CD4-positive, alpha-beta T cell (primary cell): Measurements from ENCODE around the gene HIP1. TPM values are rescaled to one million over a fixed set of nuclear protein-coding genes. Genes with fewer than 3 reads are reported as not detected.

Source experiments
- ATAC-seq: fragments of 200-7000 bp; cut with Tn5 transposase; one replicate; pipeline ENCODE4 v1.10.0; 2022; ENCODE audit warnings: mild to moderate bottlenecking; ENCODE audit not compliant: poor library complexity
- CTCF ChIA-PET: fragments of 350-600 bp; sonication (Branson Sonifier 250); formaldehyde crosslinking; loops from one replicate; lab custom pipeline; 2021; ENCODE audit warnings: antibody characterized with exemption, inconsistent platforms; lab: Charles Lee
- POLR2A ChIA-PET: fragments of 350-600 bp; sonication (Branson Sonifier 250); formaldehyde crosslinking; loops from one replicate; lab custom pipeline; 2021; ENCODE audit warnings: antibody characterized with exemption, inconsistent platforms; lab: Charles Lee
- DNase-seq, 14 experiments: peaks; one replicate each; pipeline ENCODE4 v3.0.0-alpha.2; 2013 to 2020; ENCODE audit warnings: mixed read lengths in 2 of 14
- H3K27ac ChIP-seq, 2 donors: one replicate each; pipeline versions ENCODE4 v1.5.1 to v1.7.0; 2013; ENCODE audit warnings: low read length in 2 of 2, low read depth in 1 of 2, mild to moderate bottlenecking in 1 of 2
- H3K27me3 ChIP-seq, 2 experiments: 1 replicate in 1 of 2; 2 replicates in 1 of 2; pipeline versions ENCODE4 v1.6.1 to v1.7.0; 2013; ENCODE audit warnings: low read length in 2 of 2, control low read depth in 1 of 2, mild to moderate bottlenecking in 1 of 2, moderate library complexity in 1 of 2; ENCODE audit not compliant: insufficient read depth in 2 of 2, control insufficient read depth in 1 of 2
- H3K36me3 ChIP-seq: one replicate; pipeline ENCODE4 v1.6.1; 2013; ENCODE audit warnings: low read length, control low read depth; ENCODE audit not compliant: insufficient read depth
- H3K4me1 ChIP-seq: one replicate; pipeline ENCODE4 v1.6.1; 2013; ENCODE audit warnings: low read length, control low read depth; ENCODE audit not compliant: insufficient read depth
- H3K4me3 ChIP-seq: one replicate; pipeline ENCODE4 v1.5.1; 2013; ENCODE audit warnings: mild to moderate bottlenecking, low read length, moderate library complexity
- H3K9me3 ChIP-seq, 2 experiments: 1 replicate in 1 of 2; 2 replicates in 1 of 2; pipeline versions ENCODE4 v1.6.1 to v1.7.0; 2013; ENCODE audit warnings: low read length in 2 of 2, mild to moderate bottlenecking in 2 of 2, control low read depth in 1 of 2, moderate library complexity in 1 of 2; ENCODE audit not compliant: control insufficient read depth in 1 of 2, insufficient read depth in 1 of 2
- H3K27ac Mint-ChIP-seq: one replicate; pipeline ENCODE4 v1.8.0; 2020; ENCODE audit warnings: mixed read lengths
- H3K27me3 Mint-ChIP-seq: one replicate; pipeline ENCODE4 v1.8.0; 2021; ENCODE audit warnings: mixed read lengths
- H3K36me3 Mint-ChIP-seq: one replicate; pipeline ENCODE4 v1.8.0; 2021; ENCODE audit warnings: low read depth, mixed read lengths
- H3K4me1 Mint-ChIP-seq: one replicate; pipeline ENCODE4 v1.8.0; 2021; ENCODE audit warnings: low read depth, mixed read lengths
- H3K4me3 Mint-ChIP-seq: one replicate; pipeline ENCODE4 v1.8.0; 2020; ENCODE audit warnings: mild to moderate bottlenecking, mixed read lengths
- H3K9me3 Mint-ChIP-seq: one replicate; pipeline ENCODE4 v1.8.0; 2020; ENCODE audit warnings: mixed read lengths
- intact Hi-C, 2 experiments: fragments of 100-400 bp; cut with DNase I in 1 of 2; cut with micrococcal nuclease in 1 of 2; formaldehyde crosslinking; loops; one replicate each; pipeline versions ENCODE4 v1.15.1 to v1.9.0; 2023 to 2025; cut with DNase I, micrococcal nuclease
- total RNA-seq, 174 experiments: library from RNA in 2 of 174; stranded (reverse) in 2 of 174; gene quantifications; one replicate each; pipeline ENCODE4 v1.2.3 and lab custom pipeline; 2021 to 2026
- TF ChIP-seq, protein P1 (sequence below): fragments of 200-600 bp; IDR thresholded peaks from one replicate; pipeline ENCODE4 v1.8.0; 2022; ENCODE audit warnings: antibody characterized with exemption, mild to moderate bottlenecking

HIP1 gene
- total RNA-seq, 2 experiments from 2014 or later, result 1.5 to 1.7 TPM

GRCh38 chr7:75642810-75643486, 95.8 kb downstream of the HIP1 start:
- TF ChIP-seq, protein P1, sequence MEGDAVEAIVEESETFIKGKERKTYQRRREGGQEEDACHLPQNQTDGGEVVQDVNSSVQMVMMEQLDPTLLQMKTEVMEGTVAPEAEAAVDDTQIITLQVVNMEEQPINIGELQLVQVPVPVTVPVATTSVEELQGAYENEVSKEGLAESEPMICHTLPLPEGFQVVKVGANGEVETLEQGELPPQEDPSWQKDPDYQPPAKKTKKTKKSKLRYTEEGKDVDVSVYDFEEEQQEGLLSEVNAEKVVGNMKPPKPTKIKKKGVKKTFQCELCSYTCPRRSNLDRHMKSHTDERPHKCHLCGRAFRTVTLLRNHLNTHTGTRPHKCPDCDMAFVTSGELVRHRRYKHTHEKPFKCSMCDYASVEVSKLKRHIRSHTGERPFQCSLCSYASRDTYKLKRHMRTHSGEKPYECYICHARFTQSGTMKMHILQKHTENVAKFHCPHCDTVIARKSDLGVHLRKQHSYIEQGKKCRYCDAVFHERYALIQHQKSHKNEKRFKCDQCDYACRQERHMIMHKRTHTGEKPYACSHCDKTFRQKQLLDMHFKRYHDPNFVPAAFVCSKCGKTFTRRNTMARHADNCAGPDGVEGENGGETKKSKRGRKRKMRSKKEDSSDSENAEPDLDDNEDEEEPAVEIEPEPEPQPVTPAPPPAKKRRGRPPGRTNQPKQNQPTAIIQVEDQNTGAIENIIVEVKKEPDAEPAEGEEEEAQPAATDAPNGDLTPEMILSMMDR, result peak; percentile 74
- no peak overlapping the region for H3K27ac Mint-ChIP-seq
- no peaks in the 10 kb centered on the region for H3K27me3 Mint-ChIP-seq
- Histone ChIP-seq H3K27ac (no peak overlapping the region), H3K4me1 (peaks cover 17% of the 10 kb centered on the region), H3K4me3 (no peak overlapping the region), H3K9me3 (peaks cover 0 to 18% of the 10 kb centered on the region in 2 experiments), H3K36me3 (no peaks in the 10 kb centered on the region), H3K27me3 (no peaks in the 10 kb centered on the region)
- intact Hi-C loops, result loop anchor here in 1 of 2 experiments (5.0 kb wide), 1 partner anchor 571 kb away; the partner anchor contains the start of gene RCC1L
- H3K36me3 Mint-ChIP-seq, result no peaks in the 10 kb centered on the region
- H3K9me3 Mint-ChIP-seq, result no peaks in the 10 kb centered on the region
- H3K4me1 Mint-ChIP-seq, result peaks cover 10% of the 10 kb centered on the region
- ChIA-PET CTCF (no interaction called here), POLR2A (no interaction called here)
- DNase-seq (peak; percentile 42 to 84 (median 56)), ATAC-seq (peak; percentile 90)
- peak overlapping the region; percentile 65 for H3K4me3 Mint-ChIP-seq

- DNase-seq (no peak), ATAC-seq (no peak)
- peaks cover 0 to 14% of the 10 kb centered on the region in 2 experiments for H3K9me3 ChIP-seq
- H3K4me3 ChIP-seq, result no peak overlapping the region
- ChIA-PET POLR2A (no interaction called here), CTCF (no interaction called here)
- Mint-ChIP-seq H3K9me3 (no peaks in the 10 kb centered on the region), H3K4me1 (peaks cover 10% of the 10 kb centered on the region), H3K27me3 (no peaks in the 10 kb centered on the region), H3K36me3 (no peaks in the 10 kb centered on the region), H3K4me3 (peak overlapping the region; percentile 79), H3K27ac (no peak overlapping the region)
- TF ChIP-seq, protein P1, result no peak
- no peak overlapping the region for H3K27ac ChIP-seq
- H3K36me3 ChIP-seq, result no peaks in the 10 kb centered on the region
- intact Hi-C loops, result loop anchor here in 1 of 2 experiments (5.0 kb wide), 1 partner anchor 568 kb away; the partner anchor contains the start of gene RCC1L
- peaks cover 18% of the 10 kb centered on the region for H3K4me1 ChIP-seq
- no peaks in the 10 kb centered on the region for H3K27me3 ChIP-seq
These were observed 98.5 kb downstream of the HIP1 start for GRCh38 chr7:75640201-75640600.

- H3K36me3 Mint-ChIP-seq, result no peaks in the 10 kb centered on the region
- H3K27ac ChIP-seq, result no peak overlapping the region
- TF ChIP-seq, protein P1, result no peak
- ATAC-seq, result no peak
- no peaks in the 10 kb centered on the region for H3K9me3 Mint-ChIP-seq
- H3K4me3 Mint-ChIP-seq, result peak overlapping the region; percentile 79
- DNase-seq, result no peak
- ChIA-PET CTCF (no interaction called here), POLR2A (no interaction called here)
- H3K27me3 ChIP-seq, result no peaks in the 10 kb centered on the region
- intact Hi-C loops, result loop anchor here in 1 of 2 experiments (5.0 kb wide), 1 partner anchor 568 kb away; the partner anchor contains the start of gene RCC1L
- H3K4me3 ChIP-seq, result peak overlapping the region; percentile 65
- H3K4me1 Mint-ChIP-seq, result peaks cover 10% of the 10 kb centered on the region
- peaks cover 0 to 14% of the 10 kb centered on the region in 2 experiments for H3K9me3 ChIP-seq
- no peaks in the 10 kb centered on the region for H3K27me3 Mint-ChIP-seq
- H3K4me1 ChIP-seq, result peaks cover 18% of the 10 kb centered on the region
- H3K27ac Mint-ChIP-seq, result peak overlapping the region; percentile 66
- no peaks in the 10 kb centered on the region for H3K36me3 ChIP-seq
These were observed 98.9 kb downstream of the HIP1 start for GRCh38 chr7:75639886-75640190.
